DMS114 treated with DMSO at 0.1 percent for 48 hours (cell line): ENCODE data around the gene RNF115.
"Not testable (repeated sequence)": the region's sequence is repeated elsewhere in the genome, so short reads cannot be mapped to it uniquely, and the experiment has no call there.

Experiments
- DNase-seq: peaks from one replicate; lab custom pipeline; 2025; ENCODE audit not compliant: unreplicated experiment; lab: John Stamatoyannopoulos, UW

Gene RNF115

GRCh38 chr1:145747398-145748247 is 76.3 kb downstream of the RNF115 start:
- DNase-seq: no peak

GRCh38 chr1:145740269-145740668 is 83.6 kb downstream of the RNF115 start:
- no peak for DNase-seq

GRCh38 chr1:145736191-145736590 is 87.7 kb downstream of the RNF115 start:
- DNase-seq: no peak

- DNase-seq: no peak
Observed at GRCh38 chr1:145730900-145731299, 93.0 kb downstream of the RNF115 start.

GRCh38 chr1:145730467-145730866 is 93.4 kb downstream of the RNF115 start:
- DNase-seq: no peak

- no peak for DNase-seq
Observed at GRCh38 chr1:145729666-145730436, 94.0 kb downstream of the RNF115 start.

GRCh38 chr1:145729196-145729595 is 94.7 kb downstream of the RNF115 start:
- no peak for DNase-seq

GRCh38 chr1:145726193-145726592 is 97.7 kb downstream of the RNF115 start:
- DNase-seq: not testable (repeated sequence)

- DNase-seq: peak; percentile 51
Observed at GRCh38 chr1:145720878-145721671, 102.8 kb downstream of the RNF115 start.

GRCh38 chr1:145720556-145720877 is 103.4 kb downstream of the RNF115 start:
- DNase-seq: no peak

- no peak for DNase-seq
Observed at GRCh38 chr1:145719230-145720079, 104.4 kb downstream of the RNF115 start, which contains the start of gene CD160. Gene CD160, plus strand, starts transcription at chr1:145719499. Its CDS starts 8,829 bp downstream, at chr1:145728328.

GRCh38 chr1:145718465-145718864 is 105.4 kb downstream of the RNF115 start:
- DNase-seq: not testable (repeated sequence)

- DNase-seq: no peak
Observed at GRCh38 chr1:145717833-145718232, 106.1 kb downstream of the RNF115 start.

GRCh38 chr1:145716641-145717345 is 107.1 kb downstream of the RNF115 start:
- no peak for DNase-seq

GRCh38 chr1:145714524-145715111 is 109.3 kb downstream of the RNF115 start:
- DNase-seq: no peak

- DNase-seq: no peak
Observed at GRCh38 chr1:145711213-145711651, 112.7 kb downstream of the RNF115 start.

- no peak for DNase-seq
Observed at GRCh38 chr1:145710291-145711027, 113.4 kb downstream of the RNF115 start.

GRCh38 chr1:145708063-145708462 is 115.8 kb downstream of the RNF115 start:
- DNase-seq: no peak
